AG04449 (cell line): ENCODE data around the gene EXOC4.

Experiments used
- CTCF ChIA-PET: fragments of 350-600 bp; formaldehyde crosslinking; extraction: SDS; loops from one replicate; lab custom pipeline; 2021; ENCODE audit warnings: antibody characterized with exemption; lab: Yijun Ruan, JAX
- POLR2A ChIA-PET: fragments of 400-600, 350-600 bp; formaldehyde crosslinking; extraction: SDS; loops from one replicate; lab custom pipeline; 2020; ENCODE audit warnings: antibody characterized with exemption, inconsistent platforms; lab: Yijun Ruan, JAX
- DNase-seq: peaks from one replicate; pipeline ENCODE4 v3.0.0-alpha.2; 2010; ENCODE audit warnings: low read depth, low spot score
- H3K4me3 ChIP-seq: 2 replicates; pipeline ENCODE4 v1.5.1; 2011; ENCODE audit warnings: low read depth, mild to moderate bottlenecking, control low read depth, low read length
- CTCF ChIP-seq: IDR thresholded peaks from one replicate; pipeline ENCODE4 v1.5.1; 2011; ENCODE audit warnings: mild to moderate bottlenecking, moderate library complexity, low read length, control low read depth, inconsistent platforms; ENCODE audit not compliant: insufficient read depth; ENCODE audit errors: missing control alignments

The EXOC4 gene

GRCh38 chr7:133412942-133413341 lies 160.1 kb downstream of the EXOC4 start:
- no peak for DNase-seq
- CTCF ChIA-PET: interaction anchor here (1.0 to 1.2 kb wide), 3 partner anchors 12 to 68 kb away, joined by 3 read pairs; no protein-coding TSS in a partner anchor
- H3K4me3 ChIP-seq: no peak overlapping the region
- POLR2A ChIA-PET: no interaction called here
- no peak for TF ChIP-seq CTCF

- ChIA-PET CTCF (no interaction called here), POLR2A (no interaction called here)
- no peak for DNase-seq
- no peak for TF ChIP-seq CTCF
- no peak overlapping the region for H3K4me3 ChIP-seq
These were observed 166.2 kb downstream of the EXOC4 start for GRCh38 chr7:133419041-133419440.

GRCh38 chr7:133423618-133424017 lies 170.7 kb downstream of the EXOC4 start:
- ChIA-PET POLR2A (no interaction called here), CTCF (interaction anchor here (1.1 to 2.3 kb wide), 3 partner anchors 9 to 14 kb away, joined by 3 to 13 read pairs (median 4); no protein-coding TSS in a partner anchor)
- TF ChIP-seq CTCF: no peak
- H3K4me3 ChIP-seq: no peak overlapping the region
- DNase-seq: no peak

DNA sequence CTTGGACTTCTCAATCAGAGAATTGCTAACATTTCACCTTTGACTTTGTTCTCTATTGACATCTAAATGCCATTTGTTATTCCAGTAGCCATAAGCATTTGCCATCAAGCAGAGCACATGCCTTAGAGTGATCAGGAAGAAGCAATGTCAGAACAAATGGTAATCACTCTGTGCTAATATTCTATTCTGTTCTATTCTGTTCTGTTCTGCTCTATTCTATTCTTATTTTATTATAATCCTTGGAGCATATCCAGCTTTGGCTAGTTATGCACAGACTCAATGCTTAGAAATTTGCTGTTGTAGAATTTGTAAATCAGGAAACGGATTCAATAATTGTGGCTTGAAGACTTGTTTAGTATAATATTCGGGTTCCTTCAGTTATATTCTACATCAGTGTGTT lies 175.4 kb downstream of the EXOC4 start:
- TF ChIP-seq CTCF: no peak
- H3K4me3 ChIP-seq: no peak overlapping the region
- ChIA-PET POLR2A (no interaction called here), CTCF (no interaction called here)
- no peak for DNase-seq

GRCh38 chr7:133428876-133429275 lies 176.0 kb downstream of the EXOC4 start:
- no peak overlapping the region for H3K4me3 ChIP-seq
- CTCF ChIA-PET: no interaction called here
- no peak for DNase-seq
- POLR2A ChIA-PET: no interaction called here
- no peak for TF ChIP-seq CTCF

DNA sequence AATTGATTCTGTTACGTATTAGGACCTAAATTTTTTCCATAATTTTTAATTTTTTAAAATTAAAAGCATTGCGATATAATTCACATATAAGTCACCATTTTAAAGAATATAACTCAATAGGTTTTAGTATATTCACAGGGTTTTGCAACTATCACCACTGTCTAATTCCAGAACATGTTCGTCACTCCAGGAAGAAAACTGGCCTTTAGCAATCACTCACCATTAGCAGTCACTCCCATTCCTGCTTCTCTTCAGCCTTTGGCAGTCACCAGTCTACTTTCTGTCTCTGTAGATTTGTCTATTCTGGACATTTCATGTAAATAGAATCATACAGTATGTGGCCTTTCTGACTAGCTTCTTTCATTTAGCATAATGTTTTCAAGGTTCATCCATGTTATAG lies 176.5 kb downstream of the EXOC4 start:
- no peak overlapping the region for H3K4me3 ChIP-seq
- ChIA-PET CTCF (no interaction called here), POLR2A (interaction anchor here (0.6 kb wide), 1 partner anchor 8 kb away, joined by 3 read pairs; no protein-coding TSS in a partner anchor)
- TF ChIP-seq CTCF: no peak
- no peak for DNase-seq
